H1 (cell line): ENCODE data around the gene BRME1. TPM values are rescaled to one million over a fixed set of nuclear protein-coding genes. Genes with fewer than 3 reads are reported as not detected.

ENCODE experiments used
- CTCF ChIA-PET: fragments of 300-600 bp; sonication (Branson Sonifier 250); formaldehyde crosslinking; loops from one replicate; lab custom pipeline; 2021; ENCODE audit not compliant: partially characterized antibody; lab: Charles Lee
- POLR2A ChIA-PET: fragments of 300-600 bp; sonication (Branson Sonifier 250); formaldehyde crosslinking; loops from one replicate; lab custom pipeline; 2021; ENCODE audit warnings: inconsistent platforms; ENCODE audit not compliant: partially characterized antibody; lab: Charles Lee
- DNase-seq, 2 experiments: peaks; one replicate each; pipeline versions ENCODE4 v3.0.0 to v3.0.0-alpha.2; 2010 to 2022; ENCODE audit warnings: low spot score in 2 of 2, low read depth in 1 of 2, mixed read lengths in 1 of 2
- FAIRE-seq: peaks from 2 replicates; lab custom pipeline; 2011; peaks lifted over from hg19 to GRCh38; lab: Jason Lieb, UNC
- H2AFZ ChIP-seq: 2 replicates; pipeline ENCODE4 v1.8.1; 2012; ENCODE audit warnings: low read length, inconsistent platforms
- H2AK5ac ChIP-seq: 2 replicates; pipeline ENCODE4 v1.6.1; 2013; ENCODE audit warnings: low read depth, low read length
- H2BK120ac ChIP-seq: replicated peaks from 2 replicates; pipeline ENCODE3; 2013; ENCODE audit warnings: low read depth, low read length, inconsistent platforms
- H2BK12ac ChIP-seq: 2 replicates; pipeline ENCODE4 v1.6.1; 2013; ENCODE audit warnings: low read depth, low read length
- H2BK15ac ChIP-seq: 2 replicates; pipeline ENCODE4 v1.6.1; 2013; ENCODE audit warnings: low read length
- H2BK20ac ChIP-seq: 2 replicates; pipeline ENCODE4 v1.6.1; 2013; ENCODE audit warnings: low read length
- H2BK5ac ChIP-seq: 2 replicates; pipeline ENCODE4 v1.6.1; 2013; ENCODE audit warnings: low read depth, low read length
- H3K14ac ChIP-seq: 2 replicates; pipeline ENCODE4 v1.6.1; 2013; ENCODE audit warnings: inconsistent platforms; ENCODE audit not compliant: insufficient read length
- H3K18ac ChIP-seq: 2 replicates; pipeline ENCODE4 v1.6.1; 2013; ENCODE audit warnings: low read length; ENCODE audit errors: extremely low read depth
- H3K23ac ChIP-seq: 2 replicates; pipeline ENCODE4 v1.6.1; 2013; ENCODE audit warnings: inconsistent platforms; ENCODE audit not compliant: insufficient read length
- H3K23me2 ChIP-seq: 2 replicates; pipeline ENCODE4 v1.6.1; 2013; ENCODE audit warnings: low read depth, low read length
- H3K27ac ChIP-seq: 2 replicates; pipeline ENCODE4 v1.6.1; 2011; ENCODE audit warnings: low read depth, low read length, inconsistent platforms
- H3K27me3 ChIP-seq, 4 experiments: replicated peaks in 1 of 4; 1 replicate in 1 of 4; 2 replicates in 3 of 4; pipeline versions ENCODE4 v1.6.1 to v1.8.1; 2011 to 2013; ENCODE audit warnings: low read length in 3 of 4, mild to moderate bottlenecking in 3 of 4, inconsistent platforms in 2 of 4, mixed read lengths in 2 of 4, moderate library complexity in 1 of 4; ENCODE audit not compliant: control insufficient read depth in 3 of 4, insufficient read depth in 3 of 4; ENCODE audit errors: extremely low read depth in 1 of 4
- H3K36me3 ChIP-seq, 4 experiments: 2 replicates each; pipeline versions ENCODE4 v1.6.1 to v1.8.1; 2011 to 2013; ENCODE audit warnings: mild to moderate bottlenecking in 4 of 4, low read length in 3 of 4, moderate library complexity in 2 of 4, control low read depth in 1 of 4, inconsistent platforms in 1 of 4; ENCODE audit not compliant: insufficient read depth in 4 of 4, control insufficient read depth in 2 of 4
- H3K4ac ChIP-seq: replicated peaks from 2 replicates; pipeline ENCODE3; 2013; ENCODE audit warnings: low read length, low read depth, mixed read lengths, inconsistent platforms; ENCODE audit not compliant: insufficient read length
- H3K4me1 ChIP-seq, 4 experiments: replicated peaks in 1 of 4; 1 replicate in 1 of 4; 2 replicates in 3 of 4; pipeline versions ENCODE4 v1.6.1 to v1.8.1; 2011 to 2013; ENCODE audit warnings: low read length in 3 of 4, inconsistent platforms in 2 of 4, mixed read lengths in 1 of 4; ENCODE audit not compliant: insufficient read depth in 4 of 4, control insufficient read depth in 3 of 4
- H3K4me2 ChIP-seq, 2 experiments: 2 replicates each; pipeline versions ENCODE4 v1.6.1 to v1.8.1; 2011 to 2013; ENCODE audit warnings: low read depth in 2 of 2, low read length in 2 of 2, control low read depth in 1 of 2, inconsistent platforms in 1 of 2, mild to moderate bottlenecking in 1 of 2; ENCODE audit not compliant: insufficient read depth in 1 of 2
- H3K4me3 ChIP-seq, 4 experiments: fragments of 200-600, 300-600 bp in 1 of 4; sonication (generic), shearing (Covaris generic), sonication (Bioruptor Twin) in 1 of 4; 2 replicates each; pipeline versions ENCODE4 v1.5.1 to v1.8.1; 2011 to 2016; ENCODE audit warnings: low read length in 4 of 4, low read depth in 3 of 4, control low read depth in 2 of 4, inconsistent platforms in 2 of 4, mild to moderate bottlenecking in 2 of 4, mixed read lengths in 1 of 4, moderate library complexity in 1 of 4; ENCODE audit not compliant: insufficient read depth in 2 of 4; ENCODE audit errors: extremely low read depth in 1 of 4
- H3K56ac ChIP-seq: replicated peaks from 2 replicates; pipeline ENCODE3; 2013; ENCODE audit warnings: low read depth, mild to moderate bottlenecking, mixed read lengths, low read length, inconsistent platforms; ENCODE audit not compliant: insufficient read length
- H3K79me1 ChIP-seq: 2 replicates; pipeline ENCODE4 v1.6.1; 2013; ENCODE audit warnings: low read depth, low read length, control low read depth
- H3K79me2 ChIP-seq, 2 experiments: 2 replicates each; pipeline versions ENCODE4 v1.6.1 to v1.8.1; 2012 to 2013; ENCODE audit warnings: low read length in 2 of 2, mild to moderate bottlenecking in 2 of 2, inconsistent platforms in 1 of 2; ENCODE audit not compliant: insufficient read depth in 2 of 2, control insufficient read depth in 1 of 2
- H3K9ac ChIP-seq, 4 experiments: replicated peaks in 1 of 4; 1 replicate in 1 of 4; 2 replicates in 3 of 4; pipeline versions ENCODE4 v1.6.1 to v1.8.1; 2011 to 2013; ENCODE audit warnings: low read depth in 3 of 4, low read length in 3 of 4, control low read depth in 2 of 4, mild to moderate bottlenecking in 2 of 4, moderate library complexity in 2 of 4, inconsistent platforms in 1 of 4; ENCODE audit errors: extremely low read depth in 1 of 4
- H3K9me3 ChIP-seq, 2 experiments: 2 replicates each; pipeline versions ENCODE4 v1.6.1 to v1.8.1; 2012 to 2013; ENCODE audit warnings: mild to moderate bottlenecking in 2 of 2, moderate library complexity in 2 of 2, control low read depth in 1 of 2, inconsistent platforms in 1 of 2, low read depth in 1 of 2, low read length in 1 of 2, mixed read lengths in 1 of 2; ENCODE audit not compliant: insufficient read depth in 2 of 2
- H4K20me1 ChIP-seq, 2 experiments: replicated peaks in 1 of 2; 2 replicates each; pipeline versions ENCODE3 to v1.8.1; 2011 to 2013; ENCODE audit warnings: inconsistent platforms in 2 of 2, low read length in 2 of 2, mild to moderate bottlenecking in 1 of 2; ENCODE audit not compliant: insufficient read depth in 2 of 2, control insufficient read depth in 1 of 2
- H4K5ac ChIP-seq: 2 replicates; pipeline ENCODE4 v1.6.1; 2013; ENCODE audit warnings: low read length, low read depth, mixed read lengths, inconsistent platforms; ENCODE audit not compliant: insufficient read length
- H4K8ac ChIP-seq: 2 replicates; pipeline ENCODE4 v1.8.0; 2013; ENCODE audit warnings: mild to moderate bottlenecking, moderate library complexity, low read length, inconsistent platforms; ENCODE audit not compliant: insufficient read depth; ENCODE audit errors: extremely low read depth
- H4K91ac ChIP-seq: replicated peaks from 2 replicates; pipeline ENCODE3; 2013; ENCODE audit warnings: low read length, mixed read lengths, inconsistent platforms; ENCODE audit not compliant: insufficient read length
- BRCA1 ChIP-seq: IDR thresholded peaks from 2 replicates; pipeline ENCODE4 v1.6.1; 2012; ENCODE audit warnings: low read depth, low read length, improper control_type of control experiment
- POU5F1 ChIP-seq: IDR thresholded peaks from 2 replicates; pipeline ENCODE4 v1.6.1; 2011; ENCODE audit warnings: low read depth, mild to moderate bottlenecking, low read length, moderate library complexity
- TBP ChIP-seq: IDR thresholded peaks from 2 replicates; pipeline ENCODE4 v1.6.1; 2011; ENCODE audit warnings: low read depth, low read length, improper control_type of control experiment
- YY1 ChIP-seq: IDR thresholded peaks from 2 replicates; pipeline ENCODE4 v1.6.1; 2011; ENCODE audit warnings: low read depth, mild to moderate bottlenecking, low read length
- WGBS, 2 experiments: shearing (Covaris generic) in 1 of 2; methylation state at CpG; one replicate each; pipeline versions ENCODE4 v1.1.6 to v1.1.7; 2013 to 2015; ENCODE audit warnings: low lambda C conversion rate in 2 of 2, mixed read lengths in 2 of 2, inconsistent platforms in 1 of 2, low coverage in 1 of 2, missing lambda C conversion rate in 1 of 2; ENCODE audit not compliant: insufficient replicate concordance in 2 of 2, insufficient coverage in 1 of 2, insufficient read length in 1 of 2; ENCODE audit errors: extremely low coverage in 1 of 2, missing lambda C conversion rate in 1 of 2; 5-methylcytosine and 5-hydroxymethylcytosine counted together
- polyA plus RNA-seq, 7 experiments: library from polyadenylated mRNA; depleted of rRNA in 3 of 7; stranded (reverse) in 5 of 7; unstranded in 2 of 7; fragments of >200 nt in 5 of 7; fragments of 200-250 nt in 2 of 7; gene quantifications; 1 replicate in 5 of 7; 2 replicates in 1 of 7; 4 replicates in 1 of 7; pipeline versions ENCODE4 v1.2.1 to v1.2.3, GENCODE V29; 2011 to 2013; ENCODE audit warnings: missing spikeins in 2 of 7, mixed read lengths in 2 of 7
- total RNA-seq: library from RNA; stranded (reverse); fragmentation: NEBNext Ultra II Directional; extraction: Animal tissue kit (Norgen Biotek cat#: 25700); gene quantifications from 2 replicates; pipeline ENCODE4 v1.2.1, GENCODE V29; 2021

Gene BRME1
- total and polyA plus RNA-seq, 2 of the 8 experiments (the other 6 are each of a cell fraction or from before 2014, with no cell fraction given): 4.6 to 4.7 TPM

DNA sequence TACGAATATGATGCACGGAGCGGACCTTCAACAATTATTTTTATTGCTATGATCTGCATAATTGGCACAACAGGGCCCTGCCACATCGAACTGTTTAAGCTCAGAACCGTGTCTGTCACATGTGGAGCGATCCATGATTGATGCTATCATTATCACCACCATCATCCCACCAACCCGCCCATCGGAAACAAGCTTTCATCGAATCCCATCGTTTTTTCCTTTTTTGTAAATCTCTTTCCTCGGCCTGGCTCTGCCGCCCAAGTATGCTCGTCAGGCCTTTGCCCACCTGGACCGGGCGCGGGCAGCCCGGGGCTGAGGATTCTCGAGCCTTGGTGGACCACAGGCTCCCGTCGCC, 45.9 kb upstream of the BRME1 start:
- H2AK5ac ChIP-seq: no peak overlapping the region
- 25% methylated on average over 20 of the region's 20 CpGs; no CpG with 5 or more reads in 1 of the 2 experiments for WGBS, 2 experiments
- H3K4ac ChIP-seq: peak overlapping the region; percentile 78
- H2AFZ ChIP-seq: 0 out of 2 replicates have a peak overlapping the region, but pooled peaks have one; percentile 24
- H3K56ac ChIP-seq: no peak overlapping the region
- no peak overlapping the region for H2BK20ac ChIP-seq
- TF ChIP-seq BRCA1 (no peak), TBP (no peak), POU5F1 (no peak), YY1 (no peak)
- no peak overlapping the region for H2BK5ac ChIP-seq
- H4K5ac ChIP-seq: peak overlapping the region; percentile 62
- H3K27ac ChIP-seq: no peak overlapping the region
- H3K23ac ChIP-seq: no peak overlapping the region
- POLR2A ChIA-PET: interaction anchor here (0.7 to 4.3 kb wide), 17 partner anchors 11 to 143 kb away, joined by 3 to 48 read pairs (median 7); partner anchors contain the start of genes IL27RA, PODNL1, RFX1 and RLN3
- no peak for DNase-seq
- H3K18ac ChIP-seq: no peak overlapping the region; the same call in 1 of the 2 replicates
- CTCF ChIA-PET: interaction anchor here (1.6 to 2.7 kb wide), 3 partner anchors 10 to 97 kb away, joined by 3 to 11 read pairs (median 10); no protein-coding TSS in a partner anchor
- H4K20me1 ChIP-seq: peaks cover 0 to 13% of the 10 kb centered on the region in 2 experiments
- H3K36me3 ChIP-seq: peaks cover 14 to 20% (median 17%) of the 10 kb centered on the region in 4 experiments
- no peak overlapping the region for H2BK12ac ChIP-seq
- H3K4me2 ChIP-seq: peak overlapping the region; percentile 48 to 83
- no peak overlapping the region for H3K14ac ChIP-seq
- H3K23me2 ChIP-seq: peaks cover 9% of the 10 kb centered on the region
- H2BK15ac ChIP-seq: no peak overlapping the region
- peak overlapping the region; percentile 44 to 57 (median 50); a peak in 7 of 8 replicates for H3K4me3 ChIP-seq
- no peaks in the 10 kb centered on the region for H3K27me3 ChIP-seq
- H3K4me1 ChIP-seq: peaks cover 0 to 7% (median 3%) of the 10 kb centered on the region in 4 experiments; a peak in 6 of 7 replicates
- peak overlapping the region; percentile 65 for H4K91ac ChIP-seq
- H4K8ac ChIP-seq: peak overlapping the region; percentile 68; the same call in 1 of the 2 replicates
- FAIRE-seq: no peak
- H2BK120ac ChIP-seq: no peak overlapping the region
- peak overlapping the region in 1 of 4 experiments; percentile 43; a peak in 1 of 7 replicates for H3K9ac ChIP-seq
- no peaks in the 10 kb centered on the region for H3K9me3 ChIP-seq
- H3K79me1 ChIP-seq: peaks cover 13% of the 10 kb centered on the region
- peaks cover 0 to 19% of the 10 kb centered on the region in 2 experiments; a peak in 3 of 4 replicates for H3K79me2 ChIP-seq
